ENCODE results near the gene IQGAP2.

IQGAP2 gene

GRCh38 chr5:76406673-76407072 lies 3.6 kb downstream of the IQGAP2 start:
- TF ChIP-seq CTCF (IDR thresholded peaks at IDR 0.05; ENCODE audit: control extremely low read depth, extremely low read depth, low read depth, missing control alignments) = no peak
- POLR2A ChIA-PET = no interaction called here
- no peak for DNase-seq (ENCODE audit: extremely low spot score)
- CTCF ChIA-PET = interaction anchor here (0.6 to 4.0 kb wide), 6 partner anchors 9 to 228 kb away, joined by 3 to 21 read pairs (median 5); no protein-coding TSS in a partner anchor

GRCh38 chr5:76408104-76408654 lies 5.1 kb downstream of the IQGAP2 start:
- CTCF ChIA-PET = interaction anchor here (1.2 to 4.0 kb wide), 3 partner anchors 8 to 227 kb away, joined by 3 to 21 read pairs (median 4); no protein-coding TSS in a partner anchor
- TF ChIP-seq CTCF (IDR thresholded peaks at IDR 0.05; ENCODE audit: control extremely low read depth, extremely low read depth, low read depth, missing control alignments) = no peak
- no peak for DNase-seq (ENCODE audit: extremely low spot score)
- POLR2A ChIA-PET = no interaction called here

DNA sequence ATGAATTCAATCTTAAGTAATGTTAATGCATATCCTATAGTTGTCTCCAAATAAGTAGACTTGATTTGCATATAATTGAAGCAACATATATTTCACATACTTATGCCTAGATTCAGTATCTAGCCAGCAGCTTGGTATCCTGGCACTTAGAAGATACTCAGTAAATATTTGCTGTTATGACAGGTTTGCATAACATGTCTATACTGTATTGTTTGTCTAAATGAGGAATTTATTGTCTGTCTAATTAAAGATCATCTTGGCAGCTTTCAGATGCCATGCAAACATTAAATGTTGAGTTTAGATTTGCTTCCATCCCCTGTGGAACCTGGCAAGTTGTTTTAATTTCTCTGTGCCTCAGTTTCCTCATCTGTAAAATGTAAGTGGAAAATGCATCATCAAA lies 9.4 kb downstream of the IQGAP2 start:
- DNase-seq (ENCODE audit: extremely low spot score) = no peak
- no peak for TF ChIP-seq CTCF (IDR thresholded peaks at IDR 0.05; ENCODE audit: control extremely low read depth, extremely low read depth, low read depth, missing control alignments)
- ChIA-PET CTCF (no interaction called here), POLR2A (no interaction called here)

DNA sequence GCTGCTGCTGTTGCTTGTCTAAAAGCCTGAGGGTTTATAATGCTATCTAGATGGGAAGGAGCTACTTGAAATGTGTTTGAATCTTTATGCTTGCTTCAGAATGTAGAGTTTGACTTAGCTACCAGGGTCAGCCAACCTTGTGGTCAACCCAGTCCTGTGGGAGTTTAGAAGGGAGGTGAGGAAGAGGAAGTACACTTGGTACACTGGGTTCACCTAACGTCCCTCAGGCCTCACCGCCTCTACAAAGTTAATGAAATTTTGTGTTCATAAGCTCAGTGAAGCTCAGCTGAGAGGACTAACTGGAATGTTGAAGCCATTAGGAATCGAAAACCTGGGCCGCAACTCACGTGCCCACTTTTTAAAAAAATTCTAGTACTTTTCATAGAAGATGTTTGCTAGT lies 10.7 kb downstream of the IQGAP2 start:
- no peak for TF ChIP-seq CTCF (IDR thresholded peaks at IDR 0.05; ENCODE audit: control extremely low read depth, extremely low read depth, low read depth, missing control alignments)
- CTCF ChIA-PET = interaction anchor here (2.4 to 4.1 kb wide), 2 partner anchors 7 to 11 kb away, joined by 11 to 21 read pairs; partner anchors contain the start of gene IQGAP2
- POLR2A ChIA-PET = no interaction called here
- DNase-seq (ENCODE audit: extremely low spot score) = no peak

- no peak for DNase-seq (ENCODE audit: extremely low spot score)
- CTCF ChIA-PET = interaction anchor here (1.3 to 4.1 kb wide), 3 partner anchors 8 to 167 kb away, joined by 3 to 21 read pairs (median 11); partner anchors contain the start of gene IQGAP2
- TF ChIP-seq CTCF (IDR thresholded peaks at IDR 0.05; ENCODE audit: control extremely low read depth, extremely low read depth, low read depth, missing control alignments) = no peak
- POLR2A ChIA-PET = no interaction called here
Observed at GRCh38 chr5:76414788-76415187, 11.7 kb downstream of the IQGAP2 start.

- no peak for TF ChIP-seq CTCF (IDR thresholded peaks at IDR 0.05; ENCODE audit: control extremely low read depth, extremely low read depth, low read depth, missing control alignments)
- DNase-seq (ENCODE audit: extremely low spot score) = no peak
- CTCF ChIA-PET = interaction anchor here (1.3 to 4.1 kb wide), 6 partner anchors 10 to 166 kb away, joined by 3 to 21 read pairs (median 4); partner anchors contain the start of gene IQGAP2
- POLR2A ChIA-PET = no interaction called here
Observed at GRCh38 chr5:76415855-76416254, 12.8 kb downstream of the IQGAP2 start.
